Myocyte (in vitro differentiated cells): ENCODE data around the gene SMYD3. TPM values are rescaled to one million over a fixed set of nuclear protein-coding genes. Genes with fewer than 3 reads are reported as not detected.

ENCODE experiments used
- DNase-seq: peaks from one replicate; pipeline ENCODE4 v3.0.0-alpha.2; 2012; ENCODE audit warnings: low read depth
- total RNA-seq: library from RNA; depleted of rRNA; stranded (reverse); fragments of >200 nt; gene quantifications from 2 replicates; pipeline ENCODE4 v1.2.3, GENCODE V29; 2014

The SMYD3 gene
- total RNA-seq, 1 donor from 2014 or later, result 18.7 TPM

DNA sequence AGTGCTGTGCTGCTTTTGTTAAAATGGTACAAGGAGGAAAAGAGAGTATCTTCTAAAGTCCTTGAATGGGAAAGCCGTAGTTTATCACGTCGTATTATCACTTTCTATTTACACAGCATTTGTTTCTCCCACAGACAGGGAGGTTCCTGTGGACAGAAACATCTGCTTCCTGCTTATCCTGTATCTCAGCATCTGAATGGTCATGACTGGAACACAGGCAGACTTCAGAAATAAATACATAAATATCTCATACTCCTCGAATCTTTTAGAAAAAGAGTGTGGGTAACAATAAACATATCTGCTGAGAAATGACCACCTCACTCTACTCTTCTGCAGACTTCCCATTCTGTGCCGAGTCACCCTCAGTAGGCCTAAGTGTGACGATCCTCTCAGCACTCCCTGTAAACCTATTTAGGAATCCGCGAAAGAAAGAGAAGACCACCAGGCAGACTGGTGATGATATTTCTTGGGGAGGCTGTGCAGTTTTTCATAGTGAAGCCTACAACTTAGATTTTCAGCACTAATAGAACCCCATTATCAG lies 393.5 kb downstream of the SMYD3 start:
- no peak for DNase-seq

DNA sequence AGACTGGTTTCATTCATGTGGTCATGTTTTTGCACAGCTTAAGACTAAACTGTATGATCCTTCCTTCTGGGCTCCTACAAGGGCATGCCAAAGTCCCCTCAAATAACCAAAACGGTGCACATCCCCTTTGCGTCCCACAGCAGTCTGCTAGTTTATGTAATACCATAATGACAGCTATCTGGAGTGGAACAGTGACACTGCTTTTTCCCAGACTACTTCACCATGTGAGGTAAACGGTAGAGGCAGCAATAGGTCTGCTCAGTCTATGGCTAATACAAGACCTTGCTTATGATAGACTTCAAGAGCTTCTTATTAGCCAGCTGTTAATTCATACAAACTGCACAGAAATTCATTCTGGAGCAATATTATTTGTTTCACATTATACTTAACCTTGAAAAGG lies 395.5 kb downstream of the SMYD3 start:
- DNase-seq, result no peak

- no peak for DNase-seq
Observed at GRCh38 chr1:246110343-246111219, 396.5 kb downstream of the SMYD3 start.

- DNase-seq, result no peak
Observed at GRCh38 chr1:246108278-246108925, 398.7 kb downstream of the SMYD3 start.

- peak; percentile 36 for DNase-seq
Observed at GRCh38 chr1:246107516-246108277, 399.4 kb downstream of the SMYD3 start.

DNA sequence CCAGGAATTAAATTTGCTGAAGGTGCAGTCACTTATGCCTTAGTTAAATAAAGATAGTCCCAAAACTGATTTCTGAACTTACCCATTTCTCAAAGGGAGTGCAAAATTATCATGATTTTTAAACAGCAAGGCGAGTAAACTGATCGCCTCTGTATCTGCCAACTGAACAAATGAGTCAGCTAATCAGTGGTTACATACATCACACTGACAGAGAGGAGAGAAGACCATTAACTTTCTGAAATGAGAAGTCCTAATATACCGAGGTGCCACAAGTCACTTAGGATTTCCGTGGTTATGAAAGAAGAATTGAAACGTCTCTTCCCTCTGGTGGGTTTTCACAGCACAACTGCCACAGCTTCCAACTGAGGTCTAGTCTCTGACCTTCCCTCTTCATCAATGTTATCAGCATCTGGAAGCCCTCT lies 400.7 kb downstream of the SMYD3 start:
- DNase-seq, result no peak

DNA sequence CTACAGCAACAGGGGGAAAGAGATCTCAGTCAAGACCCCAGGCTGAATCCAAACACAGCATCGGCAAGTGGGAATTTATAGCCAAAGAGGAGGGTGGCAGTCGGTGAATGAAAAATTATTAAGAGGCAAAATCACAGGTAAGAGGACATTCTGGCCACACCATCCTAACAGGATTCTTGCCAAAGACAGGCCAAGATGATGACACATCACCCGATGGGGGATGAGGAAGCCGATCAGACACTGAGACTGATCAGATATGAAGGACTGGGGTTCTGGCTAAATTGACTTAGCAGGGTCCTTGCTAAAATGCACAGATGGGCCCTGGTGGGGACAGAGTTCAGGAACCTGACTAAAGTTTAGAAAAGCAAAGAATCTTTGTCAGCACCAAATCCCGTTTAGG lies 402.2 kb downstream of the SMYD3 start:
- DNase-seq, result no peak

- DNase-seq, result no peak
Observed at GRCh38 chr1:246099570-246099969, 407.5 kb downstream of the SMYD3 start.

DNA sequence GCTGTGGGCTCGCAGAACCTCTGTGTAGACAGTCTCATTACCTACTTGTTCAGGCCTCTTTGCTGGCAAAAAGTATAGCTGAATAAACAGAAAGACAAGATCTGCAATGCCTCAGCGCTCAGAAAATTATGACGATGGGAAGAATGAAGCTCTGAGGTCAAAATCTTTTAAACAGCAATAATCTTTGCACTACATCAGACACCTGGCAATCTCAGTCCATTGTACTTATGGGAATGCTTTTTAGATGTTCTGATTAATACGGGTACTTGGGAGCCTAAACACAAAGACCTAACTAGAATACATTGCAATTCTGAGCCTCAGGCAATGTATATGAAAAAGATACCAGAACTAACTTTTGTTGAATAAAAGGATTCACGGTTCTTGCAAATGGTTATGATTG lies 410.7 kb downstream of the SMYD3 start:
- no peak for DNase-seq

- no peak for DNase-seq
Observed at GRCh38 chr1:246095443-246095842, 411.6 kb downstream of the SMYD3 start.

- no peak for DNase-seq
Observed at GRCh38 chr1:246093230-246093629, 413.8 kb downstream of the SMYD3 start.

DNA sequence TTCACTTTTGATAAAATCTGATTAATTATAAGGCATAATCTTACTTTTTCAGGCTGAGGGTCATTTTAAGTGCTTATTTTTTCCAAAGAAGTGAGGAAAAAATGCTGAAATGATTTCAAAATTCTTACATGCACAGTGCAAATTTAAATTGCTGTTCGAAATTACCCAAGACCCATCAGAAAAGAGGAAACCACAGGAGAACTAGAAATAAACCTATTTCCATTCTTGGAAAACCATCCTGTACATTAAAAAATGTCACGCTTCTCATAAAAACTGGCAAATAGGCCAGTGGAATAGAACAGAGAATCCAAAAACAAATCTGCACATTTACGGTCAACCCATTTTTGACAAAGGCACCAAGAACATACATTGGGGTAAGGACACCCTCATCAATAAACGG lies 414.9 kb downstream of the SMYD3 start:
- no peak for DNase-seq

DNA sequence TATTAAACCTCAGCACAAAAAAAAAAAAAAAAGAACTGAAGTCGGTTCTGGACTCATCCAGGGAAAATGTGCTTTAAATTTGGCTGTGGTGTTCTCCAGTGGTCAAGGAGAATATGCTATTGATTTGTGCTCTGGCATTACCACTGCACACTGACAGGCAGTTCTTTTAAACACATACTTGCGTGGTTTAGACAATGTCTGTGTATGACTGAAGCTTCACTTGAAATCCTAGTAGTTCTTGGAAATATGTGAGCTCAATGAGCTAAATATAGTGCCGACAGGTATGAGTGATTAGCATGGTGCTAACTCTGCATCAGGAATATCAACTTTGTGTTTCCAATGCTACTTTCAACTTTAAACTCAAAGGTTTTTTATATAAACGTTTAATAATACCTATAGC lies 415.6 kb downstream of the SMYD3 start:
- DNase-seq, result no peak

GRCh38 chr1:246086191-246086590 lies 420.9 kb downstream of the SMYD3 start:
- DNase-seq, result no peak

DNA sequence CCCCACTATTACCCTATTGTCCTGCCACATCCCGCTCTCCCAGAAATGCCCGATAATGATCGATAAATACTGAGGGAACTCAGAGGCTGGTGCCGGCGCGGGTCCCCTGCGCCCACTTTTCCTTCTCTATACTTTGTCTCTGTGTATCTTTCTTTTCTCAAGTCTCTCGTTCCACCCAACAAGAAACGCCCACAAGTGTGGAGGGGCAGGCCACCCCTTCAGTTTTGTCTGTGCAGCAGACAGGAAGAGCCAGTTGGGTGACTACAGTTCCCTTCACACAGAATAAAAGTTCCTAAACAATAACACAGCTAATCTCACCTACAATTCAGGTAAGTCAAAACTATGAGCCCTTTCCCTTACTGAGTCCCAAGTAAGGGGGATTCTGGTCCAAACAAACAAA lies 423.7 kb downstream of the SMYD3 start:
- DNase-seq, result no peak

GRCh38 chr1:246081856-246082668 lies 425.0 kb downstream of the SMYD3 start:
- DNase-seq, result no peak

DNA sequence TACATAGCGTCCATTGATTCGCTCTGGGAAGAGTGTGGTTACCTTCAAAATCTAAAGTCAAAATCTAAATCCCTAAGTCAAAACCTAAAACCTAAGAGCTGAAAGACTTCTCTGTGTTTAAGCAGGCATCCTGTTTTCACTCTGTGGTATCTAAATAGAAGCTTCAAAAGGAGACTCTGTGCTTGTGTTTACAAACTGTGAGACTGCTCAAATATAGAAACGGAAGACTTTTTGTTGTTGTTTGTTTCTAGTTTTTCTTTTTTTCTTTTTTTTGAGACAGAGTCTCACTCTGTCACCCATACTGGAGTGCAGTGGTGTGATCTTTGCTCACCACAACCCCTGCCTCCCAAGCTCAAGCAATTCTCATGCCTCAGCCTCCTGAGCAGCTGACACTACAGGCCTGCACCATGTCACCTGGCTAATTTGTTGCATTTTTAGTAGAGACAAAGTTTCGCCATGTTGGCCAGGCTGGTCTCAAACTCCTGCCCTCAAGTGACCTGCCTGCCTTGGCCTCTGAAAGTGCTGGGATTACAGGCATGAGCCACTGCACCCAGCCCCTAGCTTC lies 425.9 kb downstream of the SMYD3 start:
- no peak for DNase-seq

DNA sequence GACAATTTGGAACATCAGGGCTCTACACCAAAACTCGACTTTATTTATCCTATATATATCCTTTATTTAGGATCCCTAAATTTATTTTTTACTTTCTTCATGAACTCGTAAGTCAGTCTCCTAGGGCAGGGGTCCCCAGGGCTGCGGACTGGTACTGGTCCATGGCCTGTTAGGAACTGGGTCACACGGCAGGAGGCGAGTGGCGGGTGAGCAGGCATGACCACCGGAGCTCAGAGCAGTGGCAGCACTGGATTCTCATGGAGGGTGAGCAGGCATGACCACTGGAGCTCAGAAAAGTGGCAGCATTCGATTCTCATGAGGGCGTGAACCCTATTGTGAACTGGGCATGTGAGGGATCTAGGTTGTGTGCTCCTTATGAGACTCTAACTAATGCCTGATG lies 427.0 kb downstream of the SMYD3 start:
- DNase-seq, result no peak

- no peak for DNase-seq
Observed at GRCh38 chr1:246078888-246079252, 428.2 kb downstream of the SMYD3 start.

DNA sequence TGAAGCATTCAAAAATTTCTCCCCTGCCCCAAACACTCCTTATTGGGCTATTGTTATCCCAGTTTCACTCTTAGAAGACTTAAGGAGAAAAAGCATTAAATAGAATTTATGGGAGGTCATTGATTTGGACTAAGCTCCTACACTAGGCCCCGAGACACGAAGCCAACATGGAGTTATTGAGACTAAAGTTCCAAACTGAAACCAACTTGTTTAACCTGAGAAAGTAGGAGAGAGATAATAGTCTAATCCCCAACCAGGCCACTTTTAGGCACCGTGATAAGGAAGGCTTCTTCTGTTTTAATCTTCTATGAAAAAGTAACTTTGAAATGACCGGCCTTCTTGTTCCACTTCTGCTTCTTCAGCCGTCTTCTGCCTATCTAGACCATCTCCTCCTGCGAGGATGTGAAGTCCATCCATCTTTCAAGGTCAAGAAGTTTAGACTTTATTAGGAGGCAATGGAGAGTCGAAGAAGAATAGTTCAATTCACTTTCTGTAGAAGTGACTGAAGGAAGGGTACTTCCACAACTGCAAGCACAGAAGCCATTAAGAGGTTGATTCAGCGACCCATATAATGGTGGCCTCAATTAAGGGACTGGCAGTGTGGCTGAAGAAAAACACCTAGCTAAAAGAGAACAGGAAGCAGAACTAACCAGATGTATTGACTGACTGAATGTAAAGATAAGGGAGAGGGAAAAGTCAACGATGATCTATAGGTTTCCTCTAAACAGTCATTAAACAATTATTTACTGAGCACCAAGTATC lies 428.8 kb downstream of the SMYD3 start:
- DNase-seq, result no peak
